Loucy (cell line): ENCODE data around the gene CTSK.

Experiments
- EZH2phosphoT487 ChIP-seq: fragments of 200-600 bp; IDR thresholded peaks from 2 replicates; pipeline ENCODE4 v1.6.1; 2018; ENCODE audit warnings: antibody characterized with exemption, mild to moderate bottlenecking, moderate library complexity, borderline replicate concordance
- TF ChIP-seq, protein P1 (sequence below): fragments of 200-600 bp; sonication (generic); conservative IDR thresholded peaks from 2 replicates; pipeline ENCODE4 v1.5.1; 2014; ENCODE audit warnings: mild to moderate bottlenecking, antibody characterized with exemption, low read length

DNA sequence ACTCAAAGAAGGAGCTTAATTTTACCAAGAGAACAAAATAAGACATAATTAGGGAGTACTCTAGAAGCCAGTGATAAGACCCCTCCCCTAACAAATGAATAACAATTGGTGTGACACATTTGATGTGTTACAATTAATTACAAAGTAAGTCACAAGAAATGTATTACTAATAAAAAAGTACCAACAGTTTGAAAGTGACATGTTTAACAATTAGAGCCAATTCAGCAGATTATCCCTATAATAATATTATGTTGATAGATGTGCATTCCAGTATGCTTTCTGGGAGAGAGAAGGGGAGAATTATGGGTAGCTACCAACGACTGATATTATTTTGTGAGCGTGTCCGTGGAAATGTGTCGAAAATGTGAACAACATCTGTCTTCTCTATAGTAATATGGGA is 19.1 kb downstream of the CTSK start:
- TF ChIP-seq, protein P1, sequence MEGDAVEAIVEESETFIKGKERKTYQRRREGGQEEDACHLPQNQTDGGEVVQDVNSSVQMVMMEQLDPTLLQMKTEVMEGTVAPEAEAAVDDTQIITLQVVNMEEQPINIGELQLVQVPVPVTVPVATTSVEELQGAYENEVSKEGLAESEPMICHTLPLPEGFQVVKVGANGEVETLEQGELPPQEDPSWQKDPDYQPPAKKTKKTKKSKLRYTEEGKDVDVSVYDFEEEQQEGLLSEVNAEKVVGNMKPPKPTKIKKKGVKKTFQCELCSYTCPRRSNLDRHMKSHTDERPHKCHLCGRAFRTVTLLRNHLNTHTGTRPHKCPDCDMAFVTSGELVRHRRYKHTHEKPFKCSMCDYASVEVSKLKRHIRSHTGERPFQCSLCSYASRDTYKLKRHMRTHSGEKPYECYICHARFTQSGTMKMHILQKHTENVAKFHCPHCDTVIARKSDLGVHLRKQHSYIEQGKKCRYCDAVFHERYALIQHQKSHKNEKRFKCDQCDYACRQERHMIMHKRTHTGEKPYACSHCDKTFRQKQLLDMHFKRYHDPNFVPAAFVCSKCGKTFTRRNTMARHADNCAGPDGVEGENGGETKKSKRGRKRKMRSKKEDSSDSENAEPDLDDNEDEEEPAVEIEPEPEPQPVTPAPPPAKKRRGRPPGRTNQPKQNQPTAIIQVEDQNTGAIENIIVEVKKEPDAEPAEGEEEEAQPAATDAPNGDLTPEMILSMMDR: no peak
- TF ChIP-seq EZH2phosphoT487: no peak
